Measurements from ENCODE around the gene ANKRD26. TPM values are rescaled to one million over a fixed set of nuclear protein-coding genes. Genes with fewer than 3 reads are reported as not detected.

Gene ANKRD26
- total and polyA plus RNA-seq, 2 of the 13 experiments (the other 11 are each of a cell fraction or from before 2014, with no cell fraction given), result 1.5 to 9.6 TPM

- CTCF ChIA-PET (ENCODE audit: low intra/inter-chr PET ratio, low total read pairs), result no interaction called here
- Histone ChIP-seq H2AFZ (ENCODE audit: low read length) (no peak overlapping the region), H4K20me1 (ENCODE audit: insufficient read depth, low read length) (no peaks in the 10 kb centered on the region), H3K27ac (ENCODE audit: extremely low read length, insufficient read depth, low read length) (no peak overlapping the region), H3K4me1 (ENCODE audit: insufficient read depth, low read length) (peaks cover 8% of the 10 kb centered on the region), H3K4me2 (ENCODE audit: low read depth, low read length) (no peak overlapping the region), H3K4me3 (replicated peaks in 1 of 3; ENCODE audit: insufficient read depth in 1 of 3, low read depth in 2 of 3, low read length in 3 of 3) (no peak overlapping the region), H3K9me3 (ENCODE audit: low read length) (no peaks in the 10 kb centered on the region), H3K9ac (ENCODE audit: insufficient read depth, low read depth, low read length) (no peak overlapping the region), H3K79me2 (ENCODE audit: insufficient read depth, low read length) (no peaks in the 10 kb centered on the region), H3K27me3 (ENCODE audit: control insufficient read depth in 1 of 2, insufficient read depth in 2 of 2, low read length in 2 of 2) (no peaks in the 10 kb centered on the region), H3K36me3 (replicated peaks in 1 of 2; ENCODE audit: control insufficient read depth in 1 of 2, insufficient read depth in 2 of 2, low read length in 2 of 2) (no peaks in the 10 kb centered on the region; a peak in 1 of 5 replicates)
- in situ Hi-C loops (cut with HindIII; ENCODE audit: extremely low pct_ligation_motif_present, low pct_unique_long_range_greater_than_20kb), result no loop called here
- ATAC-seq (no peak), FAIRE-seq (no peak), DNase-seq (ENCODE audit: low spot score) (no peak)
- 88% methylated on average over 3 of the region's 3 CpGs for WGBS (ENCODE audit: low lambda C conversion rate)
- intact Hi-C loops (cut with micrococcal nuclease; ENCODE audit: unreplicated experiment), result no loop called here
- TF ChIP-seq ZNF713 (CRISPR knock-in tag; IDR thresholded peaks at IDR 0.05) (no peak), FOXA3 (CRISPR knock-in tag; IDR thresholded peaks at IDR 0.05) (no peak), ZNF607 (CRISPR knock-in tag; IDR thresholded peaks at IDR 0.05; ENCODE audit: borderline replicate concordance) (no peak), KLF11 (CRISPR knock-in tag; IDR thresholded peaks at IDR 0.05) (no peak), KDM4B (CRISPR knock-in tag; IDR thresholded peaks at IDR 0.05) (no peak), ZNF749 (CRISPR knock-in tag; IDR thresholded peaks at IDR 0.05; ENCODE audit: borderline replicate concordance) (no peak), SETDB1 (CRISPR knock-in tag; IDR thresholded peaks at IDR 0.05; ENCODE audit: borderline replicate concordance) (no peak), ZNF530 (CRISPR knock-in tag; IDR thresholded peaks at IDR 0.05; ENCODE audit: low read depth) (no peak), ZNF207 (IDR thresholded peaks at IDR 0.05; ENCODE audit: borderline replicate concordance) (no peak), ATF7 (IDR thresholded peaks at IDR 0.05) (no peak), ATF7 (CRISPR knock-in tag; IDR thresholded peaks at IDR 0.05) (no peak), NR1H2 (CRISPR knock-in tag; IDR thresholded peaks at IDR 0.05; ENCODE audit: borderline replicate concordance, low read depth) (no peak), FOXK1 (CRISPR knock-in tag; IDR thresholded peaks at IDR 0.05; ENCODE audit: borderline replicate concordance, low read depth) (no peak), RFXAP (CRISPR knock-in tag; IDR thresholded peaks at IDR 0.05; ENCODE audit: borderline replicate concordance) (no peak), MTA3 (CRISPR knock-in tag; IDR thresholded peaks at IDR 0.05) (no peak), HHEX (CRISPR knock-in tag; IDR thresholded peaks at IDR 0.05) (no peak), ZNF841 (CRISPR knock-in tag; IDR thresholded peaks at IDR 0.05; ENCODE audit: borderline replicate concordance) (no peak), TCF7 (IDR thresholded peaks at IDR 0.05; ENCODE audit: low read depth) (no peak), TRIM24 (CRISPR knock-in tag; IDR thresholded peaks at IDR 0.05) (no peak)
- no TSS peak for BruUV-seq (replicated peaks)
- POLR2A ChIA-PET, result no interaction called here
Measured at GRCh38 chr10:26994743-26995142, 105.6 kb downstream of the ANKRD26 start.
